H9 (cell line): ENCODE results near the gene PES1. TPM values are rescaled to one million over a fixed set of nuclear protein-coding genes. Genes with fewer than 3 reads are reported as not detected.
A peak's percentile ranks its signal among the peaks of the same experiment; 100 is the strongest.

Source experiments
- DNase-seq: peaks from one replicate; pipeline ENCODE4 v3.0.0-alpha.2; 2017
- H2AFZ ChIP-seq: one replicate; pipeline ENCODE4 v1.6.1; 2013; ENCODE audit warnings: mild to moderate bottlenecking, low read length, control low read depth, moderate library complexity
- H2AK5ac ChIP-seq: 2 replicates; pipeline ENCODE4 v1.6.1; 2013; ENCODE audit warnings: low read length, control low read depth, mixed read lengths; ENCODE audit not compliant: insufficient read length
- H2BK120ac ChIP-seq: one replicate; pipeline ENCODE4 v1.6.1; 2013; ENCODE audit warnings: low read depth, mild to moderate bottlenecking, low read length, control low read depth, inconsistent platforms; ENCODE audit not compliant: poor library complexity, severe bottlenecking
- H2BK12ac ChIP-seq: 2 replicates; pipeline ENCODE4 v1.6.1; 2013; ENCODE audit warnings: low read length, control low read depth, mixed read lengths, low read depth; ENCODE audit not compliant: insufficient read length
- H2BK15ac ChIP-seq: 2 replicates; pipeline ENCODE4 v1.6.1; 2013; ENCODE audit warnings: low read depth, low read length, control low read depth
- H2BK20ac ChIP-seq: one replicate; pipeline ENCODE4 v1.6.1; 2013; ENCODE audit warnings: low read depth, mild to moderate bottlenecking, low read length, control low read depth, inconsistent platforms; ENCODE audit not compliant: poor library complexity, severe bottlenecking
- H2BK5ac ChIP-seq: 2 replicates; pipeline ENCODE4 v1.6.1; 2013; ENCODE audit warnings: low read length, control low read depth, mixed read lengths; ENCODE audit not compliant: insufficient read length
- H3K14ac ChIP-seq: 2 replicates; pipeline ENCODE4 v1.6.1; 2013; ENCODE audit warnings: low read length, control low read depth; ENCODE audit not compliant: insufficient read depth
- H3K18ac ChIP-seq: 2 replicates; pipeline ENCODE4 v1.6.1; 2013; ENCODE audit warnings: low read depth, mild to moderate bottlenecking, mixed read lengths, low read length, control low read depth; ENCODE audit not compliant: insufficient read length
- H3K23ac ChIP-seq: 2 replicates; pipeline ENCODE4 v1.6.1; 2013; ENCODE audit warnings: low read length, control low read depth, mixed read lengths, low read depth; ENCODE audit not compliant: insufficient read length
- H3K23me2 ChIP-seq: 2 replicates; pipeline ENCODE4 v1.6.1; 2013; ENCODE audit warnings: low read depth, mild to moderate bottlenecking, mixed read lengths, low read length, control low read depth; ENCODE audit not compliant: insufficient read length, poor library complexity, severe bottlenecking
- H3K27ac ChIP-seq: 2 replicates; pipeline ENCODE4 v1.5.1; 2013; ENCODE audit warnings: low read length, control low read depth, mixed read lengths, low read depth; ENCODE audit not compliant: insufficient read length
- H3K27me3 ChIP-seq: 2 replicates; pipeline ENCODE4 v1.6.1; 2013; ENCODE audit warnings: low read length, control low read depth, inconsistent platforms; ENCODE audit not compliant: insufficient read depth
- H3K4ac ChIP-seq: 2 replicates; pipeline ENCODE4 v1.6.1; 2013; ENCODE audit warnings: low read depth, mild to moderate bottlenecking, control low read depth, inconsistent platforms, low read length, moderate library complexity
- H3K4me1 ChIP-seq: 2 replicates; pipeline ENCODE4 v1.6.1; 2013; ENCODE audit warnings: low read length, control low read depth, inconsistent platforms; ENCODE audit not compliant: insufficient read depth
- H3K4me2 ChIP-seq: 2 replicates; pipeline ENCODE4 v1.6.1; 2013; ENCODE audit warnings: low read length, control low read depth, mixed read lengths; ENCODE audit not compliant: insufficient read length, insufficient read depth
- H3K56ac ChIP-seq: 2 replicates; pipeline ENCODE4 v1.6.1; 2013; ENCODE audit warnings: low read depth, mild to moderate bottlenecking, mixed read lengths, low read length, control low read depth; ENCODE audit not compliant: insufficient read length
- H3K79me1 ChIP-seq: 2 replicates; pipeline ENCODE4 v1.6.1; 2013; ENCODE audit warnings: low read depth, mild to moderate bottlenecking, moderate library complexity, low read length, control low read depth, inconsistent platforms; ENCODE audit not compliant: insufficient read depth, poor library complexity, severe bottlenecking
- H3K79me2 ChIP-seq: 2 replicates; pipeline ENCODE4 v1.6.1; 2013; ENCODE audit warnings: low read length, control low read depth, inconsistent platforms; ENCODE audit not compliant: insufficient read depth
- H3K9ac ChIP-seq: 2 replicates; pipeline ENCODE4 v1.6.1; 2013; ENCODE audit warnings: low read length, control low read depth, mixed read lengths; ENCODE audit not compliant: insufficient read length; ENCODE audit errors: extremely low read depth
- H3K9me3 ChIP-seq: one replicate; pipeline ENCODE4 v1.6.1; 2013; ENCODE audit warnings: low read depth, low read length, inconsistent platforms; ENCODE audit not compliant: control insufficient read depth
- H3T11ph ChIP-seq: one replicate; pipeline ENCODE4 v1.6.1; 2013; ENCODE audit warnings: mild to moderate bottlenecking, low read length, control low read depth, inconsistent platforms
- H4K20me1 ChIP-seq: one replicate; pipeline ENCODE4 v1.6.1; 2013; ENCODE audit not compliant: control insufficient read depth, insufficient read length, insufficient read depth
- H4K5ac ChIP-seq: 2 replicates; pipeline ENCODE4 v1.6.1; 2013; ENCODE audit warnings: low read depth, mild to moderate bottlenecking, mixed read lengths, low read length, control low read depth; ENCODE audit not compliant: insufficient read length
- H4K8ac ChIP-seq: replicated peaks from 2 replicates; pipeline ENCODE4 v1.6.1; 2013; ENCODE audit warnings: low read length, control low read depth, mixed read lengths, low read depth; ENCODE audit not compliant: insufficient read length
- H4K91ac ChIP-seq: 2 replicates; pipeline ENCODE4 v1.6.1; 2013; ENCODE audit warnings: low read depth, mild to moderate bottlenecking, moderate library complexity, mixed read lengths, low read length, control low read depth; ENCODE audit not compliant: insufficient read length
- H3K27ac Mint-ChIP-seq, 3 experiments: 2 replicates in 2 of 3; 3 replicates in 1 of 3; pipeline ENCODE4 v1.8.0; 2020 to 2021; ENCODE audit warnings: mixed read lengths in 3 of 3, mild to moderate bottlenecking in 1 of 3, moderate library complexity in 1 of 3
- H3K27me3 Mint-ChIP-seq: 2 replicates; pipeline ENCODE4 v1.8.0; 2021; ENCODE audit warnings: low read depth, mild to moderate bottlenecking, moderate library complexity, mixed read lengths
- H3K36me3 Mint-ChIP-seq, 3 experiments: 2 replicates in 2 of 3; 3 replicates in 1 of 3; pipeline ENCODE4 v1.8.0; 2020 to 2021; ENCODE audit warnings: low read depth in 3 of 3, mixed read lengths in 3 of 3; ENCODE audit not compliant: insufficient read depth in 1 of 3
- H3K4me1 Mint-ChIP-seq, 2 experiments: 2 replicates each; pipeline ENCODE4 v1.8.0; 2020; ENCODE audit warnings: mixed read lengths in 2 of 2
- H3K4me3 Mint-ChIP-seq, 2 experiments: 2 replicates in 1 of 2; 3 replicates in 1 of 2; pipeline ENCODE4 v1.8.0; 2020 to 2021; ENCODE audit warnings: mild to moderate bottlenecking in 2 of 2, mixed read lengths in 2 of 2, moderate library complexity in 1 of 2
- H3K9me3 Mint-ChIP-seq, 2 experiments: 2 replicates in 1 of 2; 3 replicates in 1 of 2; pipeline ENCODE4 v1.8.0; 2020; ENCODE audit warnings: mild to moderate bottlenecking in 2 of 2, mixed read lengths in 2 of 2, moderate library complexity in 1 of 2
- CTCF ChIP-seq: fragments of 200-600 bp; sonication (generic); conservative IDR thresholded peaks from 3 replicates; pipeline ENCODE4 v1.8.0; 2021; ENCODE audit warnings: antibody characterized with exemption, mild to moderate bottlenecking
- WGBS: extraction: QIAGEN DNeasy Blood & Tissue Kit; methylation state at CpG from one replicate; pipeline ENCODE4 v1.1.7; 2013; ENCODE audit warnings: missing lambda C conversion rate, low lambda C conversion rate, mixed read lengths; ENCODE audit not compliant: insufficient read length; ENCODE audit errors: extremely low coverage; 5-methylcytosine and 5-hydroxymethylcytosine counted together
- total RNA-seq: library from RNA; stranded (reverse); gene quantifications from 2 replicates; pipeline ENCODE4 v1.2.1, GENCODE V29; 2021

The PES1 gene
- total RNA-seq, 1 experiment from 2014 or later = 133 TPM

GRCh38 chr22:30596886-30597285, 5.2 kb upstream of the PES1 start:
- no peaks in the 10 kb centered on the region for H3K79me2 ChIP-seq
- no peak overlapping the region for H3K18ac ChIP-seq
- no peak overlapping the region for H3K23ac ChIP-seq
- no peaks in the 10 kb centered on the region for H3K9me3 ChIP-seq
- DNase-seq = peak; percentile 62
- Mint-ChIP-seq H3K4me3 (no peak overlapping the region), H3K27ac (no peak overlapping the region), H3K4me1 (peaks cover under 1% of the 10 kb centered on the region in 2 experiments; a peak in 2 of 4 replicates), H3K9me3 (peaks cover 0 to under 1% of the 10 kb centered on the region in 2 experiments; a peak in 2 of 5 replicates), H3K36me3 (no peaks in the 10 kb centered on the region; a peak in 1 of 7 replicates), H3K27me3 (peaks cover 21% of the 10 kb centered on the region)
- no peaks in the 10 kb centered on the region for H3K27me3 ChIP-seq
- H2BK12ac ChIP-seq = no peak overlapping the region
- no peak overlapping the region for H2AFZ ChIP-seq
- H3T11ph ChIP-seq = no peak overlapping the region
- no peak overlapping the region for H3K56ac ChIP-seq
- no peak overlapping the region for H2BK20ac ChIP-seq
- H3K4ac ChIP-seq = no peak overlapping the region
- no peaks in the 10 kb centered on the region for H3K79me1 ChIP-seq
- no peak overlapping the region for H4K91ac ChIP-seq
- no CpG with 5 or more reads among the region's 29 CpGs for WGBS
- no peak overlapping the region for H4K5ac ChIP-seq
- H3K23me2 ChIP-seq = no peaks in the 10 kb centered on the region
- H2BK120ac ChIP-seq = no peak overlapping the region
- TF ChIP-seq CTCF = no peak
- no peaks in the 10 kb centered on the region for H4K20me1 ChIP-seq
- no peak overlapping the region for H4K8ac ChIP-seq
- H2BK5ac ChIP-seq = no peak overlapping the region
- no peak overlapping the region for H2BK15ac ChIP-seq
- no peak overlapping the region for H3K27ac ChIP-seq
- no peak overlapping the region for H2AK5ac ChIP-seq
- no peak overlapping the region for H3K9ac ChIP-seq
- no peaks in the 10 kb centered on the region for H3K4me1 ChIP-seq
- H3K14ac ChIP-seq = no peak overlapping the region
- H3K4me2 ChIP-seq = no peak overlapping the region
